Stimulated activated CD4-positive, alpha-beta T cell treated with anti-CD3 and anti-CD28 coated beads, Interleukin-15, amount 100 ng/mL, for 24 hours (primary cell): Measurements from ENCODE around the gene INVS.
"Not testable (repeated sequence)": the region's sequence is repeated elsewhere in the genome, so short reads cannot be mapped to it uniquely, and the experiment has no call there.

Experiments
- DNase-seq: peaks from one replicate; pipeline ENCODE4 v3.0.0-alpha.2; 2020

INVS gene

GRCh38 chr9:100129772-100130171 is 30.7 kb downstream of the INVS start:
- DNase-seq = no peak

DNA sequence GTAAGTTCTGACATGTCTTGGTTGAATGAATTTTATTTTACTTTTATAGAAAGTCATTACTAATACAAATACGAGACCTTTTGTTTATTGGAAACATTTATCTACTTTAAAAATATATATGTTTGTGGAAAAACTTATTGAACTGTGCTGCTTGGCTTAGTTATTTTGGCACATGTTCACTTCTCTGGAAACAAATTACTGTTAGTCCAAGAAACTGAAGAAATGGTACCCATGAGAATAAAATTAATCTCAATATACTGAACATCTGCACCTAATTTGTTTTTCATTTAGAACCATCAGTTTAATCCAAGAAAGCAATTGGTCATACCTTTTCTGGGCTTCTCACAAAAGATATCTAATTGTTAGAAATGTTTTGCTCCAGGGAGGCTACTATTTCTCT is 32.2 kb downstream of the INVS start:
- DNase-seq = no peak

DNA sequence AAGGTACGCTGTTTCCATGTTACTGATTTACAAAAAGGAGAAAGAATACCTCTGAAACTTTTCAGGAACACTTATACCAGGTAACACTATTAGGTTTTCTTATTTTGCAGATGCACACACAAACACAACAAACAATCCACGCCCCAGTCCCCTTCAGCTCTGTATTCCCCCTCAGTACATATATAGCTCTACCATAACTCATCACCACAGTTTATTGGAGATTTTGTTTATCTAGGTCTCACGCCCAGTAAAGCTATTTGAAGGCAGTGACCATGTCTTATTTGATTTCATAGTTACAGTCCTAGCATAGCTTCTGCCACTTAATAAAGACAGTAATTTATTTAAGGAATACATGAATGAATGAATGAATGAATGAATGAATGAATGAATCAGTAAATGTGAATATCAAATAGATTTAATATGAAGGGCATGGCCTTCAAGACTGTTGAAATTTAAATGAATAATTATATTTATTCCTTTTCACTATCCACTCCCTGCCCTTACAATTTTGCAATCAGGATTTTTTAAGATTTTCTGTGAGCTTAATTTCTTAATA is 32.9 kb downstream of the INVS start:
- DNase-seq = no peak

DNA sequence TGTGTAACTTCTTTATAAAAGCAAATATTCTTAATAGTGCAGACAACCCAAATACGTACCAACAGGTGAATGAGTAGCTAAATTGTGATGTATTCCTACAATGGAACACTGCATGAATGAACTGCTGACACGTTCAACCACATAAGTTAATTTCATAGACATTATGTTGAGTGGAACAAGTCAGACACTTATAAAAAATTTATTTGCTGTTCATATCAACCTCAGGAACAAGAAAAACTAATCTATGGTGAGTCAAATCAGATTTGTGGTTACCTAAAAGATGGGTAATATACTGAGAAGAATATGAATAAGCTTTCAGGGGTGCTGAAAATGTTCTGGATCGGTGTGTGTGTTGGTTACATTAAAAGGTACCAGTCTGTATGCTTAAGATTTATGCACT is 35.7 kb downstream of the INVS start:
- DNase-seq = no peak

DNA sequence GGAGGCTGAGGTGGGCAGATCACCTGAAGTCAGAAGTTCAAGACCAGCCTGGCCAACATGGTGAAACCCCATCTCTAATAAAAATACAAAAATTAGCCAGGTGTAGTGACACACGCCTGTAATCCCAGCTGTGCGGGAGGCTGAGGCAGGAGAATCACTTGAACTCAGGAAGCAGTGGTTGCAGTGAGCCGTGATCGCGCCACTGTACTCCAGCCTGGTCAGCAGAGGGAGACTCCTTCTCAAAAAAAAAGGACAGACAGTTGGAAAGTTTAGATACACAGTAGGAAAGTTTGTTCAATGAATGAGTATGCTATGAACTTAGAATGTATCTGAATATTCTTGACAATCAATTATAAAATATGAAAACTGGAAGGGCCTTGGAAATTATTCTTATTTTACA is 37.8 kb downstream of the INVS start:
- DNase-seq = not testable (repeated sequence)

DNA sequence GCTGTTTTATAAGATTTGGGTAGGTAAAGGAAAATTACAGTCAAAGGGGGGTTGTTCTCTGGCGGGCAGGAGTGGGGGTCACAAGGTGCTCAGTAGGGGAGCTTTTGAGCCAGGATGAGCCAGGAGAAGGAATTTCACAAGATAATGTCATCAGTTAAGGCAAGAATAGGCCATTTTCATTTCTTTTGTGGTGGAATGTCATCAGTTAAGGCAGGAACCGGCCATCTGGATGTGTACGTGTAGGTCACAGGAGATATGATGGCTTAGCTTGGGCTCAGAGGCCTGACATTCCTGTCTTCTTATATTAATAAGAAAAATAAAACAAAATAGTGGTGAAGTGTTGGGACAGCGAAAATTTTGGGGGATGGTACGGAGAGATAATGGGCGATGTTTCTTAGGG is 41.3 kb downstream of the INVS start:
- not testable (repeated sequence) for DNase-seq

GRCh38 chr9:100141862-100142261 is 42.8 kb downstream of the INVS start:
- DNase-seq = not testable (repeated sequence)

DNA sequence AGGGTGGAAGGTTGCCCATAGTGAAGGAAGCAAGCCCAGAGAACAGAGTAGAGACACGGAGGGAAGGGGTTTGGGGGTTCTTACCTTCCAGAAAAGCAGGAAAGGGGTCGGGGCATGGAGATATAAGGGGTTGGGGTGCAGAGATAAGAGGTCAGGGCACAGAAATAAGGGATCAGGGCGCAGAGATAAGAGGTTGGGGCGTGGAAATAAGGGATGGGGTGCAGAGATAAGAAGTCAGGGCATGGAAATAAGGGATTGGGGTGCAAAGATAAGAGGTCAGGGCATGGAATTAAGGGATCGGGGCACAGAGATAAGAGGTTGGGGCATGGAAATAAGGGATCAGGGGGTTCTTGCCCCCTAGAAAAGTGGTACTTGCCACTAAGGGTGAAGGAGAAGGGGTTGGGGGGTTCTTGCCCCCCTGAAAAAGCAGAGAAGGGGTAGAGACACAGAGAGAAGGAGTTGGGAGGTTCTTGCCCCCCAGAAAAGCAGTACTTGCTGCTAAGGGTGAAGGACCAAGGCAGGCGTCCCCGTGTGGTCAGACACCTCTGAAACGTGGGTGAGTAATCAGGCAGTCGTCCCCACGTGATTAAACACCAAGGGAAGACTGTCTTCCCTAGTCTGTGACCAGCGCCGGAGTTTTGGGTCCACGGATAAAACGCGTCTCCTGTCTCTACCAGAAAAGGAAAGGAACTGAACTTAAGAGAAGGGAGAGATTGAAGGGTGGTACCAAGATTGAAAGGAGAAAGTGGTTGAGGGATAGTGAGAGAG is 46.3 kb downstream of the INVS start:
- not testable (repeated sequence) for DNase-seq

DNA sequence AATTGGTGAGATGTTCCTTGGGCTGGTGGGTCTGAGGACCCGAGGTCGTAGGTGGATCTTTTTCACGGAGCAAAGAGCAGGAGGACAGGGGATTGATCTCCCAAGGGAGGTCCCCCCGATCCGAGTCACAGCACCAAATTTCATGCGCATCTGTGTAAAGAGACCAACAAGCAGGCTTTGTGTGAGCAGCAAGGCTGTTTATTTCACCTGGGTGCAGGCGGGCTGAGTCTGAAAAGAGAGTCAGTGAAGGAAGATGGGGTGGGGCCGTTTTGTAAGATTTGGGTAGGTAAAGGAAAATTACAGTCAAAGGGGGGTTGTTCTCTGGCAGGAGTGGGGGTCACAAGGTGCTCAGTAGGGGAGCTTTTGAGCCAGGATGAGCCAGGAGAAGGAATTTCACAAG is 46.9 kb downstream of the INVS start:
- not testable (repeated sequence) for DNase-seq

DNA sequence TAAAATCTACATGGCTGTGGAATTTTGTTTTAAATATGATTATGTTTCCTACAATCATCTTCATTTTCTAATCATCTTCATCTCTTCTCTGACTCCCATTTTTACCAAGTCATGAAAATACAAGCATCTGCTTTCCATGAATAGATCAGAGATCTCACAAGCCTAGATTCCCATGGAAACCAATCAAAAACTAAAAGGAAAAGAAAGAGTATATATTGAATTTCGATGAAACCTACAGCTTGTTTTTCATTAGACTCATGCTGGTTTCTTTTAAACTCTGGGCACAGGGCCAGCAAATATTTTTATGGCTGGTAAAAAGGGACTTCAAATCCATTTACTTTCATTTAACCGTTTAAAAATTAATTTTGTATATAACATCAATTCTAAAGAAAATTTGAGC is 51.2 kb downstream of the INVS start:
- DNase-seq = no peak

DNA sequence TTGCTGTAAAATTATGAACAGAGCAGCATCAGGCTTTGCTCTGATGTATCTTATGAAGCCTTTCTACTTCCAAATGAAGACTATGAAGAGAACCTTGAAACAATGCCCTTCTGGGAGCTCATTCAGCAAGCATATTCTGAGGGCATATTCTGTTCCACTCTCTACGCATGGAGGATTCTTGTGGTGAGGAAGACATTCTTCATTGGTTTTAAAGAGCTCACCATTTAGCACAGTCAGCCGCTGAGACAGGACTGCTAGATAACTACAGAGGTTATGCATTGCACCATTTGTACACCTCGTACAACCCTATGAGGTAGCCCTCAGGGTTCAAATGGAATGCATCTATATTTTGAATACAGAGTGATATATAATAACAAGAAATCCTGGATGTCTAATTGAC is 61.0 kb downstream of the INVS start:
- no peak for DNase-seq

DNA sequence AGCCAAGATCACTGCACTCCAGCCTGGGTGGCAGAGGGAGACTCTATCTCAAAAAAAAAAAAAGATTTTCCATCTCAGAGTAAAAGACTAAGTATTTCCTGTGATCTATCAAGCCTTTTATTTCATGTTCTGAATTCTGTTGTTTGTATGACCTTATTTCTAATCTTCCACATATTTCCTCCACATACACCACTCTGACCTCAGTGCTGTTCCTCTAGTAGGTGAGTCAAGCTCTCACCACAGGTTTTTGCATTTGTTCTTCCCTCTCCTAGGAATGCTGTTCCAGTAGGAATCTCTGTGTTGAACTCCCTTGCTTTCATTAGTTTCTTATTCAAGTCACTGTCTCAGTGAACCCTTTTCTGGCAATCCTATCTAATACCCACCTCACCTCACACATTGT is 68.1 kb downstream of the INVS start:
- DNase-seq = no peak

DNA sequence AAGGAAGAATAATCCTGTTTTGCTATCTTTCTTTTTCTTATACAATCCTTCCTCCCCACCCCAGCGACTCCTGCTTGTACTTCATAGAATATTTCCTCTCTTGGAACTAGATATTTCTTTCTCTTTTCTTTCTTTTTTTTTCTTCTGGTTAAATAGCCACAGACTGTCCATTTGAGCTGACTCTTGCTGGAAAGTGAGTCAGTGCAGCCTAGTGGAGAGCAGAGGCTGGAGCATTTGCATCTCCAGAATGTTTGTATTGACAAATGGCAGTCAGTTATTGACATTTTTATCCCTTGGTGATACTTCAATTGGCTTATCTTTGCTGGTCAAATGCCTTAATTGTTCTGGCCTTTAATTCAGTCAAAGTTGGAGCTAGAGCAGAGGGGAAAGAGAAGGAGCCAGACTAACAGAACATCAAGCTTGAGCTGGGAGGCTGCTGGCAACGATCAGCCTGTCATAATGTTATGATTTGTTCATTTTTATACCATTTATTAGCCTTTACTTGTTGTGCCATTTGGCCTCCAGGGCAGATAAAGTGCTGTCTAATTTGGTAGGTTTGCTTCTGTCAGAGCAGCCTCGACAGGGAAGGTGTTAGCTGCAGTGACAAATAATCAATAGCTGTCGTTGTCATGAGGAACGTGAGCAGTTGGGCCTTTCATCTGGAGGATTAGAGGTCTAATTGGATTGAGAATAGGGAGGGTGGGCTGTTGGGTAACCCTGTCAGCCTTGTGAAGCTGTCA is 69.0 kb downstream of the INVS start:
- DNase-seq = no peak

GRCh38 chr9:100170085-100170484 is 71.0 kb downstream of the INVS start:
- no peak for DNase-seq

GRCh38 chr9:100170556-100170955 is 71.5 kb downstream of the INVS start:
- DNase-seq = no peak

DNA sequence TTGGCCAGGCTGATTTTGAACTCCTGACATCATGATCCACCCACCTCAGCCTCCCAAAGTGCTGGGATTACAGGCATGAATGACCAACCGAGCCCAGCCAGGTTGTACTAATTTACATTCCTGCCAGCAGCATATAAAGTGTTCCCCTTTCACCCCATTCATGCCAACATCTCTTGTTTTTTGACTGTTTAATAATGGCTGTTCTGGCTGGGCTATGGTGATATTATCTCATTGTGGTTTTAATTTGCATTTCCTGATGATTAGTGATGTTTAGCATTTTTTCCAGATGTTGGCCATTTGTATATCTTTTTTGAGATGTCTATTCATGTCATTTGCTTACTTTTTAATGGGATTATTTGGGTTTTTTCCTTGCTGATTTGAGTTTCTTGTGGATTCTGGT is 87.3 kb downstream of the INVS start:
- DNase-seq = no peak

GRCh38 chr9:100190339-100190738 is 91.3 kb downstream of the INVS start:
- DNase-seq = no peak

GRCh38 chr9:100191264-100191663 is 92.2 kb downstream of the INVS start:
- DNase-seq = no peak

GRCh38 chr9:100193078-100193477 is 94.0 kb downstream of the INVS start:
- no peak for DNase-seq

DNA sequence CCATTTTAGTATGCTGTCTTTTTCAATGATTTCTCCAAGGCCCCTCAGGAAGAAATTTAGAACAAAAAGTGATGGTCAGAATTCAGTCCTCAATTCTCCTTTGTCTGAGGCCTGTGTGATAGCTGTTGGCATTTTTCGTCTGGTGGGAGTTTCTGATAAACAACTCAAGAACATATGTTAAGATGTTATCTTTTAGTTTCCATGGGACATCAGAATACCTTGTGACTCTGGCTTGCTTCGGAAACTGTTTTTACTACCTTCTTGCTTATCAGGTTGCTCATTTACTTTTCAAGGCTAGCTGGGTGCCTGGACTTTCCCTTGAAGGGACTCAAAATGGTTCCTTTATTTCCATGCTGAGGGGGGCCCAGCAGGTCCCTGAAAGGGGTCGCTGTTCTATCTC is 97.2 kb downstream of the INVS start:
- no peak for DNase-seq

GRCh38 chr9:100196828-100197227 is 97.8 kb downstream of the INVS start:
- DNase-seq = no peak

DNA sequence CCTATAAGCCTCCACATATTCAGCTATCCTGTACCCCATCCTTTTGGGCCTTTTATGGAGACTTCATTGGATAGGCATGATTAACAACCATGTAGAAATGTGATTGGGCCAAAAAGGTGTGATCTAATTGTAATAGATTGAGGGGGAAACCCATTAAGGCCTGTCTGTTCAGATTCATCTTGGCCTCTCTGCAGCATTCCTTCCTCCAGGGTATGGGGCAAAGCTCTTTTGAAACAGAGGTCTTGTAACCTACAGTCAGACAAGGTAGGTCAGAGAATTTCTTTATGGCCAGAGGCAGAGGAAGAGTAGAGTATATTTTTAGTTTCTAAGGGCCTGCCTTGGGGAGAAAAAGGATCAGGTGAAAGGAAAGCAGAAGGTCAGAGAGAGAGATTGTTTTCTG is 98.5 kb downstream of the INVS start:
- no peak for DNase-seq

DNA sequence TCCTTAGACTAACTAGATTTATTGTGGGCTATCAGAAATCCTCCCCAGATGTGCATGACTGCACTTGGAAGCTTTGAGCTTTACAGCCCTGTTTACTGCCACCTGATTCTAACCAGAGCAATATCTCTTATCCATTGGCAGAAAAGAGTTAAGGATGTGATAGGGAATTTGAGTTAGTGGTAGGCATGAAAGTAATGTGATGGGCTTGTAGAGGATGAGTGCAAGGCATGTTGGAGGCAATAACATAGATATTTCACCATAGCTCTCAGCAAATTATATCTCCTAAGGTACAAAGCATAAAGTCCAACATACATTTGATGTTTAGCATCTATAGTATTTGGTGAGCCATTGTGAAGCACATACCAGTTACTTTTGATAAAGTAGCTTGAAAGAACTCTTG is 103.8 kb downstream of the INVS start:
- no peak for DNase-seq

DNA sequence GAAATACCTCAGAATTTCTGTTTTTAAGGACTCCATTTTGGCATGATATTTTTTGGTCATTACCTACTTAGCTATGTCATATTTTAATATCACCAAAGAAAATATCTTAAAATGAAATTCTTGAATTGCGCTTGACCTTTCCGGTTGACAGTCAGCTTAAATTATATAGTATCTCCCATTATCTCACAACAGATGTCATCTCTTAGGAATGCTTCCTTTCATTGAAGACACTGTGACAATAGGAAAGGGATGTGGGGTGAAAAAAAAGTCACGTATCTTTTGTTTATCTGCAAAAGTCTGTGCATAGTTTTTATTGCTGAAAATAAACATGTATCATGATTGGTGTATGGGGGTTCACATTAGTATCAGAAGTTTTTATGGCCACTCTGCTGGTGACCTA is 105.8 kb downstream of the INVS start:
- DNase-seq = no peak
